Hepatic stellate cell (primary cell): Measurements from ENCODE around the gene MAPK8IP2.

Experiments
- DNase-seq: peaks from one replicate; pipeline ENCODE4 v3.0.0; 2011; ENCODE audit warnings: low spot score

The MAPK8IP2 gene

DNA sequence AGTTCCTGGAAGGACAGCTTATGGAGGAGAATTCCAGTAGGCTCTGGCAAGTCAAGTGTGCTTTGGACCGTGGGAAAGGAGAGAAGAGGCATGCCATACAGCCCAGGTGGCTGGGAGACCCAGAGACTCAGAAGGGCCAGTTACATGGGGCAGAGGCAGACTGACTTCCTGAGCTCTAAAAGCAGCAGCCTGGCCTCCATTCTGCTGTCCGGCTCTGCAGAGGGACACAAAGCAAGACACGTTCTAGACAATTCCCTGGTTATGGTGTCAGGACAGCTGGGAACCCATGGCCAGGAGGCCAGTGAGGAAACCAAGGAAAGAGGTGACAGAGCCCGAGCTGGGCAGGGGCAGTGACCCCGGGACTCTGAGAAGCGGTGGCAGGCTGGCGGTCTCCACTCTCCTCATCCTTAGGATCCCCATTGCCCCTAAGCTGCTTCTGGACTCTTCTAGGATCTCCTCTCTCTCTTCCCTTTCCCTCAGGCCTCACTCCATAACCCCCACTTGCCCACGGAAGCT is 25.1 kb upstream of the MAPK8IP2 start:
- DNase-seq: no peak

- no peak for DNase-seq
These were observed 24.5 kb upstream of the MAPK8IP2 start for GRCh38 chr22:50576070-50576469.

GRCh38 chr22:50576806-50577696 is 23.5 kb upstream of the MAPK8IP2 start:
- no peak for DNase-seq

GRCh38 chr22:50577697-50577986 is 23.0 kb upstream of the MAPK8IP2 start:
- DNase-seq: no peak

- DNase-seq: peak; percentile 68
These were observed 22.4 kb upstream of the MAPK8IP2 start, which contains the start of gene CPT1B for GRCh38 chr22:50577987-50578775. TSS of gene CPT1B (minus strand) at chr22:50578427. CDS start at chr22:50577915, 512 bp downstream.

DNA sequence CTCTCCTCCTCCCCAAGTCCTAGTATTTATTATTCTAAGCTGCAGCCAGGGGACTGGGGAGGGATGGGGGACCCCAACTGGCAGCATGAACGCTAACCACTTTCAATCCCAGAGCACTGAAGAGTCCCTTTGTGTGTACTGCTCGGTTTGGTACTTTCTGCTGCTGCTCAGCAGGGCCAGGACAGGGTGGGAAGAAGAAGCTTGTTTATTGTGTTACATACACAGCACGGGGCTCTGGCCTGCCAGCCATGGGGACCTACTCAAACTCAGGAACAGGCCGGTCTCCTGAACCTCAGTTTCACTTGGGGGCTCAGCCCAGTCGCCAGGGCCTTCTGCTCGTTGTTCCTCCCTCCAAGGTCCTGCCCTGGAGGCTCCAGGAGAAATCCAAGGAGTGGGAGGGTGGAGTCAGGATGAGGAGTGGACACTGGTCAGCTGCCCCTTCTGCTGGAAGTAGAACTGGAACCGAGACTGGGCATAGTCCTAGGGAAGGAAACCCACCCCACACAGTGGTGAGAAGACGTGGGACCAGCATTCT is 21.8 kb upstream of the MAPK8IP2 start:
- no peak for DNase-seq

DNA sequence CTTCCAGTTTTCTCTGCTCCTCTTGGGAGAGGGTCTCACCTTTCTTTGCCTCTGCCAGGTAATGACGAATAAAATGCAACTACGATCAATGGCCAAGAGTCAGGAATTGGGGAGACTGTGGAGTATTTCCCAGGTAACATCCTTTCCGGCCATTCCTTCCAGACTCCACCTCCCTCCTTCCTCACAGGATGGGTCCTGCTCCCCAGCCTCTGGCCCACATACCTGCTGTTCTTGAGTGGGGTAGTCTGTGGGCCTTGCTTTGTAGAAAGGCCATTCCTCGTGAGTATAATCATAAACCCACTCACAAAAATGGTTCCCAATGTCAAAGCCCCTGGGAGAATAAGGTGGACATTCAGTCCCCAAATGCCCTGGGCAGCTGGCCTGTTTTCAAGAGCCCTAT is 20.8 kb upstream of the MAPK8IP2 start:
- no peak for DNase-seq

GRCh38 chr22:50581031-50581949 is 19.3 kb upstream of the MAPK8IP2 start:
- no peak for DNase-seq

DNA sequence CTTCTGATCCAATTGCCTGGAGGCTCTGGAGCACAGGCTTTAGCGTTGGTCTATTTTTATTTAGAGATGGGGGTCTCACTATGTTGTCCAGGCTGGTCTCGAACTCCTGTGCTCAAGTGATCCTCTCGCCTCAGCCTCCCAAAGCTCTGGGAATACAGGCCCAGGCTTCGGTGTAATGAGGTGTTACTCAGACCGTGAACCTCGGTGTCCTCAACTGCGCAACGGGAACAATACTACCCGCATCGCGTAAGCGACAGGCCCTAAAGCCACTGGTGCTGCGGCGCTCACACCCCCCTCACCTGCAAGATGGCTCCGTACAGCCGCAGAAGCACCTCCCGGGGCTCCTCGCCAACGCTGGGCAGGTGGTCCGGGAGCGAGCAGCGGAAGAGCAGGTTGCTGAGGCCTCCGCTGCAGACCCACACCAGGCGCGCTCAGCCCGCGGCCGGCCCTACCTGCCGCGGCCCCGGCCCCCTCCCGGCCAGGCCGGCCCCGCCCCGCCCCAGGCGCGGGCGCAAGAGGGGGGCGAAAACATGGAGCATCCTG is 18.6 kb upstream of the MAPK8IP2 start:
- no peak for DNase-seq

- DNase-seq: peak; percentile 100
These were observed 17.9 kb upstream of the MAPK8IP2 start, which contains the start of gene CHKB for GRCh38 chr22:50582493-50583293. TSS of gene CHKB (minus strand) at chr22:50582849. CDS start at chr22:50582781, 68 bp downstream.

DNA sequence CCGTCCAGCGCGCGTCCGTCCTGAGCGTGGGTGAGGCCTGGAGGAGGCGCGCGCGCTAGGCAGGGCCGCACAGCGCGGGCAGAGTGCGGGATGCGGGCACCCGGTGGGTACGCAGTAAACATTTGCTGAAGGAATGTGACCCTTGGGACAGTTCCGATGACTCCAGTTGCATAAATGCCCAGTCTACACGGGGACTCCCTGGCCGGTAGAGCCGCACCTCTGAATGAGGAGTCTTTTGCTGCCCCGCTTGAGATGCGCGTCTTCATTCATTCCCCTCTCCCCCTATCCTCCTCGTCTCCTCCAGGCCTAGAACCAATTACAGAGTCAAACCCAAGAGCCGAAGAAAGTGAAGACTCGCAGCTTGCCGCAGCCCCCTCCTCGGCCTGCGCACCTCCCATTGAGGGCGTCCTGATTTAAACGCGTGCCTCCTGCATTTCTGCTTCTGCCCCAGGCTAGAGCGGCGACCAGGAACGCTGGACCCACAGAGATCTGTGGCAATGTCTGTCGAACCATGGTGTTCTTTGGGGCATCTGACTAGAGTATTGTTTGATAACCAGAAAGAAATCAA is 17.2 kb upstream of the MAPK8IP2 start:
- DNase-seq: peak; percentile 47

- no peak for DNase-seq
These were observed 16.2 kb upstream of the MAPK8IP2 start for GRCh38 chr22:50584106-50585096.

DNA sequence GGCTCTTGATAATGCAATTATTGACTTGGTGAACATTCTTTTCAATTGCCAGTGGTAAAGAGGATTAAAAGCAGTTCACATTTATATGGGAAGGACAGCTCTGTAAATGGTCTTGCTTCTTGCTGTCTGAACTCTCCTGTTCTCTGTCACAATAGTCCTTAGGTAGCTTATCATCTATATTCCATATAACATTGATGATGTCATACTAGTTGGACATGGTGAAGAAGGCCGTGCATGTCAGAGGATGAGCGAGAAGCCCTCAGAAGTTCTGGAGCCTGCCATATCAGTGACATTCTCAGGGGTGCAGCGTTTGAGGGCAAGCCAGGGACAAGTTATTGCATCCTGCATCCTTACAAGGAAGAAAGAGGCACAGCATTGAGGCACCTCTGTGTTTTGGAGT is 15.4 kb upstream of the MAPK8IP2 start:
- DNase-seq: no peak

DNA sequence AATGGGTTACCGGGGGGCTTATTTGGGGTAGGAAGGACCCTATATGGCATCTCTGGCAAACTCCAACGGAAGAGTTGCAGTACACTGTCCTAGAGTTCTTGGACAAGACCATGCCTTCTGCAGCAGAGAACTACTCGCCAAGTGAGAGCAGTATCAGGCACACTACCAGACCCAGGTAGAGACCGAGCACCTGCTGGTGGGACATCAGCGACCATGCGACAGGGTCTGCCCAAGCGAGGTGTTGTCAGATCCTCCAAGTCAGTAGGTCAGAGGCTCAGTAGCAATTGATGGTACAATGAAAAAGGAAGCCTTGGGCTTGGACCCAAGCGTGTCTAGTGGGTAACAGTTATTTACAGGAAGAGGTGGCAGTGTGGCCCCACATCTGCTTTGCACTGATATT is 14.8 kb upstream of the MAPK8IP2 start:
- no peak for DNase-seq

- DNase-seq: no peak
These were observed 14.2 kb upstream of the MAPK8IP2 start for GRCh38 chr22:50586416-50586815.

GRCh38 chr22:50587407-50587806 is 13.2 kb upstream of the MAPK8IP2 start:
- DNase-seq: no peak

GRCh38 chr22:50595189-50595588 is 5.4 kb upstream of the MAPK8IP2 start:
- DNase-seq: no peak

DNA sequence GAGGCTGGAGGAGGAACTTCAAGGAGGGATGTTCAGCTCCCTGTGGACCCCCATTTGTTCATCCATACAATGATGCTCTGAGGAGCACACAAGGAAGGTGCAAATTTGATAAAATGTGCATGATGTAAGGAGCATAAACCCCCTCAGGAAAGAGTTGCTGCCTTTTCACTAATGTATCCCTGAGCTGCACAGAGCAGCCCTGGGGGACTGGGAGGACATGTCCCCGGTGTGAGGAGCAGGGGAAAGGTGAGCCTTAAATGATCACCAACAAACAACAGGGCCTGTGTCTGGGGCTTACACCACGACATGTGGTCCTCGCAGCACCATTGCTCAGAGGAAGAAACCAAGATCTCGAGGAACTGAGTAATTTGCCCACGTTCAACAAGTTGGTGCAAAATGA is 3.5 kb upstream of the MAPK8IP2 start:
- no peak for DNase-seq
